GM21515 (cell line): ENCODE results near the gene B3GLCT.
A peak's percentile ranks its signal among the peaks of the same experiment; 100 is the strongest.
"Not testable (repeated sequence)": the region's sequence is repeated elsewhere in the genome, so short reads cannot be mapped to it uniquely, and the experiment has no call there.

ENCODE experiments used
- ATAC-seq: cut with Tn5 transposase; IDR thresholded peaks from one replicate; pipeline ENCODE4 v1.9.1; 2021; ENCODE audit not compliant: unreplicated experiment

The B3GLCT gene

DNA sequence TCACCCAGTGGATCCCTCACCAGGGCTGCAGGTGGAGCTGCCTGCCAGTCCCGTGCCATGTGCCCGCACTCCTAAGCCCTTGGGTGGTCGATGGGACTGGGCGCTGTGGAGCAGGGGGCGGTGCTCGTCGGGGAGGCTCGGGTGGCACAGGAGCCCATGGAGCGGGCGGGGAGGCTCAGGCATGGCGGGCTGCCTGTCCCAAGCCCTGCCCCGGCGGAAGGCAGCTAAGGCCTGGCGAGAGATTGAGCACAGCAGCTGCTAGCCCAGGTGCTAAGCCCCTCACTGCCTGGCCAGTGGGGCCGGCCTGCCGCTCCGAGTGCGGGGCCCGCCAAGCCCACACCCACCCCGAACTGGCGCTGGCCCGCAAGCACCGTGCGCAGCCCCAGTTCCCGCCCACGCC lies 16.8 kb upstream of the B3GLCT start:
- ATAC-seq, result no peak

DNA sequence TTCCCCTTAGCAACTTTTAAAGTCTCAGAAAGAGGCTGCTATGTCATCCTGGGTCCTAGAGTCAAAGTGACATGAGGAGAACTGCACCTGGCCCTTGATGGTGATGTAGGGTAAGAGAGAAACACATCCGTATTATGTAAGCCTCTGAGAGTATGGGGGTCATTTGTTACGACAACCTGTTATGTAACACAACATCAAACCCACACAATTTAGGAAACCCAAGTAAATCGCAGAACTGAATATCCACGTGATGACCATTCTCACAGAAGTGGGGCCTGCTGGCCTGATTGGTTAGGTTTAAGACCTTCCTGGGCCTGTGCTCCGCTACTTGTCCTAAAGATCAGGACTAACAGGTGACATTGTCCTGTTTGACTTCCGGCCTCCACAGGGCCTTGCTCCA lies 15.3 kb upstream of the B3GLCT start:
- no peak for ATAC-seq

DNA sequence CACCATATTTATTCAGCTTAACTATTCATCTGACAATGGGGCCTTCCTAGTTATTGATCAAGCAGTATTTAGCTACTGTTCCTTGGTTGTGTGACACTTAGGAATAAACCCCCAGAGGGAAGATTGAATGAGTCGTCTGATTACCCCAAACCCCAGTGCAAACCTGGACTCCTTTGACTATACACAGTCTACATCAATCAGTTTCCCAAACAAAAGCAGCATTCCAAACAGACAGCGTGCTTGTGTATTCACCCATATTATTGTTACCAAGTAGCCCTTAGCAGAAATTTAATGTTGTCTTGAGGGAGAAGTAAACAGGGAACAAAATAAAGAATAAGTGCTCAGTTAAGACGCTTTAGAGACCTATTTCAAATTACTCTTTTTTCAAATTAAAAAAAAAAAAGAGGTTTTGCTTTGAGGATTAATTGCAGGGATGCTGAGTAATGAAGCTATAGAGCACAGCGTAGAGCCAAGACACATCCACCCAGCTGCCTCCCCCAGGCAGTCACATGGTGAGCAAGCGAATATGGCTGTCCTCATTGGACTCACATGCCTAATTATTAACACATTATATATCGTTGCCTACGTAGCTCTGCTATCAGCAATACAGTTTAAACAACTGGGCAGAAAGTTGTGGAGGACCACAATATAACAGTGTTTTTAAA lies 14.7 kb upstream of the B3GLCT start:
- no peak for ATAC-seq

DNA sequence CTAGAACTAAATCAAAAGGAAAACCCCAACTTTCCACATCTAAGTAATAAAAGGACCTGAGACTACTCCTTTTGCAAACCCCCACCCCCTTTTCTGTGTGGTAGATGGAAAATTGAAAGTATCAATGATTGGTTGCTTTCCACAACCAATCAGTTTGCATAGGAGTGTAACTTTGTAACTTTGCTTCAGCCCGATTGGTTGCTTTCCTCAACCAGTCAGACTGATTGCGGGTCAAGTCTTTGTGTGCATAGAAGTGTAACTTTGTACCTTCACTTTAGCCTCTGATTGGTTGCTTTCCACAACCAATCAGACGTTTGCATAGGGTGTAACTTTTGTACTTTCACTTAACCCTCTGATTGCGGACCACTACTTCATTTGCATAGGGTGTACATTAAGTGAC lies 8.0 kb upstream of the B3GLCT start:
- no peak for ATAC-seq

DNA sequence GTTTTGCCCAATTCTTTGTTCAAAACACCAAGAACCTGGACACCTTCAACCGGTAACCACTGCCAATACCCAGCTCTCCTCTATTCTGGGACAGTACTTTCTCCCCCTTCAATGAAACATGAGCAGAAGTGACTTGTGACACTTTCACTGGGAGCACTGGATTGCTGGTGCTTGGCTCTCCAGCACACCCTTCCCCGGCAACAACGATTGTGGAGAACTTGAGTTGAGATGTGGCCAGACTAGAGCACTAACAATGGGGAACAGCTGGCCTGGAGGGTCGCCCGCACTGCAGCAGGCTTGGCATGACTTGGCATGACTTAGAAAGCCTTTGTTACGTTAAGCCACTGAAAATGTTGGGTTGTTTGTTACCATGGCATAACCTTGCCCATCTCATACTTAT lies 7.5 kb upstream of the B3GLCT start:
- no peak for ATAC-seq

DNA sequence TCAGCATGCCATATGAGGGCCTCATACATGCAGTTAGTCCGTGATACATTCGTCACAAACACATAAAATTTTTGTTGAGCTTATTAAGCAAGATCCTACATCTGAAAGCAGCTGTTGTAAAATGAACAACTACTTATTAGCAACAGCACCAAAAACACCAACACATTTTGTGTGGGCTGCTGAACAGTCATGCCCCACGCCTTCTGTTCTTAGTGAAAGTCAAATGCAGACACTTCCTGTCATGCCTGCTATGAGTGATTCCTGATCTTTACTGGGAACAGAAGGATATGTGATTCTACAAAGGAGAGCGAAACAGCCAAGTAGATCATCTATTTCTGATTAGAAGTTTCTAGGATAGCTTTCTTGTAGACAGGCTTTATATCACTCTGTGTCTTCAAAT lies 4.2 kb upstream of the B3GLCT start:
- ATAC-seq, result no peak

DNA sequence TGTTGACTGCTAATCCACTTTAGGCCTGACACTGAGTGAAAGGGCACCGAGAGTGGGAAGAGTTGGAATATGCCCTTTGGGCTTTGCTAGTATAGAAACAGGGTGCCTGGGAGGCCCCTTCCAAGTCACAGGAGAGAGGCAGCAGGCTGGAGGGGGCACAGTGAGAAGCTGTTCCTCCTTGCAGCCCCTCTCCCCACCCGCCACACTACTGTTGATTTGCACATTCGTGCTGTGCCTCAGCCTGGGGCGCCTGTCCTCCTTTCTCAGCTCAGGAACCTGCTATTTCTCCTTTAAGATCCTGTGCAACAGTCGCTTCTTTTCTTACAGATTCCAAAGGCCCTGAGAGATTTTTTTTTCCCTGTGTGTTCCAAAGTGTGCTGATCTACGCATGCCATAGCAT lies 2.8 kb upstream of the B3GLCT start:
- no peak for ATAC-seq

DNA sequence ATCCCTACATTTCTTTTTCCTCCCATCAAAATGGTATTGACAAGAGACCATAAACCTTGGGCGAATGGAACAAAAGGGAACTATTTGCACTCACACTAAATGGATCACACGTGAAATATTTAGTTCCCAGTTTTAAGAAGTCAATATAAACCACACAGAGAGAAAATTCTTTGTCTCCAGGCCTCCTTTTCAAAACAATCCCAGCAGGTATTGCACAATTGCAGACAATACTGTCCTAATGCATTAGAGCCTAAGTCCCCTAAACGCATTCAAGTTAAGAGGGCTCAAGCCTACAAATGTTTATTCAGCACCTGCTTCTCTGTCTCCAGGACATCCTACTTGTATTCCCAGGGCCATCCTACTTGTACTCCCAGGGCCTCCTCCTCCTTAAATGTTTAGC lies 1.3 kb upstream of the B3GLCT start:
- no peak for ATAC-seq

DNA sequence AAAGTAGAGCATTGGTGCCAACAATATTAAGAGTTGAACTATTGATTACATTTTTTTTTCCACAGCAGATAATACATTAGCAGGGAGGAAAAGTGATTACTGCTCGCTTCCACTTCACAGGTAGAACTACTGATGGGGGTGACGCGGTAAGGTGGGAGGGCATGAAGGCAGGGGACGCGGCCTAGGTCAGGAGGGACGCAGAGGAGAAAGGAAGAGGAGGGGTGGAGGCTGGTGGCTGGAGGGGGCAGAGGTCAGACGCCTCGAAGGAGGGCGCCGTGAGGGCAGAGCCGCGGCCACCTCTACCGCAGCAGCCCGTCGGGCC lies 287 bp upstream of the B3GLCT start:
- no peak for ATAC-seq

DNA sequence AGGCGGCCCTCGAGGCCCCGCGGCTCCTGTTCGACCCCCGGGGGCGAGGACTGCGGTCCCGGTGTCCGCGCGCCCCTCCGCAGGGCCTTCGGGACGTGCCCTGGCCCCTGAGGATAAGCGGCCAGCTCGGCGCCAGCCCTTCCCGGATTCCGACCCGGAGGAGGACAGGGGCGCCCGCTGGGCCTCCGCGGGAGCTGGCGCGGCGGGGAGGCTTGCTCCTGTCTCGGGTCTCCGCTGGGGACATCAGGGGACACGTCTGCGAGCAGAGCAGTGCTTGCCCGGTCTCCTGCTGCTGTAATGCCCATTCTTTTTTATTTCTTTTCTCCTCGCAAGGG lies 829 bp downstream of the B3GLCT start:
- peak; percentile 23 for ATAC-seq

DNA sequence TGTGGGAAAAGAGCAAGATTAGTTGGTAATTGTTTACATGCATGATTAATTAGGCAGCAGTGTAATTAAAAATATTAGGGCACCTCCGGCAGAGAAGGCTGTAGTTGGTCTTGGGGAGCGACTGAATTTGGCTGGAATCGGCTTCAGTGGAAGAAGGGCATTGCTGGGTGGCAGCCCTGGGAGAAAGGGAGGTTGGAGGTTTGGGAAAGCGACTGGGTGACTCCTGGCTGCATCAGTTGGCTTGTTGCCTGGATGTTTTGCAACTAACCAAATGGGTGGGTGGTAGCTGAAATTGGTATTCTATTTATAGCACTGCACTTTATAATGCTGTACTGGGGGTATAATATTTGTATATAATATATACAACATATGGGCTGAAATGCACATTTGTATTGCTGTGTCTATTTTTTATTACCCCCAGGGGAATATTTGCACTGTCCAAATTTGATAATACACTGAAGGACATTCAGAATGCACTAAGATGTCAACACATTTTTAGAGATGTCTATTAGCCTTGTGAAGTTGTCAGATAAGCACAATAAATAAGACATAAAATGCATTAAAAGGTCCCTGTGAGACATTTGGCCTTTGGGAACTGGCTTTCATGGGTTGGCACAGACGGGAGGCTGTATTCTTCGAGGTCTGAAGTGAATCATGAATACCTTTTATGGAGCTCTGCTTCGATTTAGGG lies 1.7 kb downstream of the B3GLCT start:
- ATAC-seq, result no peak

DNA sequence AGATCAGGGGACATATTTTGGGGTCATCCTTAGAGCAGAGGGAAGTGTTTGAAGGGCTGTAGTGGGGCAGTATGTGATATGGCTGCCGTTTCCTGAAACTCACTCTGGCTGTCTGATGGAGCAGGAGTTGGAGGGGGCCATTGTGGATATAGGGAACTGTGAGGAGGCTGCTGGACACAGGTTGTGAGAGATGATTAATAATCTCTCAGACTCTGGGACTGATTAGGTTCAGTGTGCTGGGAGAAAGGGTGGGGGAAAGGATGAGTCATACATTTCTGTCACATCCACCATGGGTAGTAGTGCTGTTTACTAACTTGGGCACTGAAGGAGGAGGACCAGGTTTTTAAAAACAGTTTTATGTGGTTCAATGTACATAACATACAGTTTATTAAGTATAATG lies 4.8 kb downstream of the B3GLCT start:
- no peak for ATAC-seq

DNA sequence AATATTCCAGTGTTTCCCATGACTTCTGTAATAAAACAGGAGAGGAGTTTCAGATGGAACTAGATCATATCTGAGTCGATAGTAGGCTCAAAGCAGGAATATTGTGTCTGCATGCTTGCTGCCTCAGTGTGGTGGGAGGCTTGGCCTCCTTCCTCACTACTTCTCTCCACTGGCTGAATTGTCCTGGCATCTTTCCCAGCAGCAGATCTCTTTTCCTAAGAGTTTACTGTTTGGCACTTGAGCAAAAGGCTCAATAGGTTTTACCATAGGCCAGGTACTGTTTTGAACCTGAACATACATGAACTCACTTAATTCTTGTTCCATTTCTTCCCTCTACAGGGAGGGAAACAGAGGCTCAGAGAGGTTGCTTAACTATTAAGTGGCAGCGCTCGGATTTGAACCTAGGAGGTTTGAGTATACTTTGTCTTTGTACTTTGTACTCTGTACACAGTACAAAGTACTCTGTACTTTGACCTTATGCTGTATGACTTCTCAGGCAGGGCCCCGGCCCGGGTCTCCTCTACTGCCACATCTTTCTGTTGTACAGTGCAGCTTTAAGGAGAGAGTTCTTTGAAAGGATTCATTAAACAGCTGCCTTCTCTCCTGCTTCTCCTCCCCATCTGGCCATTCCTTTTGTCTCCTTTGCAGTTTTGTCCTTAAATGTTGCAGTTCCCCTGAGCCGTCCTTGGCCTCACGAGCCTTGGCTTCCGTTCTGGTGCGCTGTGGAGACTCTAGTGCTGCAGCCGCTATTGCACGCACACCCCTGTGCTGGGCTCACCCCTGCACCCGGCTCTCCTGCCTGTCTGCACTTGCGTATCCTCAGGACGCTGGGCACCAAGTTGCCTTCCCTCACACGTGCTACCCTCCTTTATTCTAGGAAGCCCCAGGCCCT lies 8.1 kb downstream of the B3GLCT start:
- ATAC-seq, result no peak

DNA sequence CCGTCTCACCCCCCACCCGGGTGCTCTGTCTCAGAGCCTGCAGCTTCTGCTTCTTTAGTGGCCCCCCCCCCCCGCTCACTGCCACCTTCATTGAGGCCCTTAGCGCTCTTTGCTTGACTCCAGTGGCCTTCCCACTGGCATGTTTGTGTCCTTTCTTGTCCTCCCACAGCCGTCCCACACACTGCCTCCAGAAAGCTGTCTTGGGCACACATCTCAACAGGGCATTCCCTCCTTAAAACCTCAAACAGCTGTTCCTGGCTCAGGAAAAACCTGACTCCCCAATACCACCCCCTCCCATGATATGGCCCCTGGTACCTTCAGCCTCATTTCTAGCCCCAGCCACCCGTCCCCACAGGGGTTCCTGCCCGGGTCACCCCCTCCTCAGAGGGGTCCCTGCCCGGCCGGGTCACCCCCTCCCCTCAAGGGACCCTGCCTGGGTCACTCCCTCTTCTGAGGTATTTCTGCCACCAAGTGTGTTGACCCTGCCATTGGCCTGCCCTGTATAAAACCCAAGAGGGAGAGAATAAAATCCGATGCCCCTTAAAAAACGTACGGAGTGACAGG lies 8.9 kb downstream of the B3GLCT start:
- ATAC-seq, result no peak

DNA sequence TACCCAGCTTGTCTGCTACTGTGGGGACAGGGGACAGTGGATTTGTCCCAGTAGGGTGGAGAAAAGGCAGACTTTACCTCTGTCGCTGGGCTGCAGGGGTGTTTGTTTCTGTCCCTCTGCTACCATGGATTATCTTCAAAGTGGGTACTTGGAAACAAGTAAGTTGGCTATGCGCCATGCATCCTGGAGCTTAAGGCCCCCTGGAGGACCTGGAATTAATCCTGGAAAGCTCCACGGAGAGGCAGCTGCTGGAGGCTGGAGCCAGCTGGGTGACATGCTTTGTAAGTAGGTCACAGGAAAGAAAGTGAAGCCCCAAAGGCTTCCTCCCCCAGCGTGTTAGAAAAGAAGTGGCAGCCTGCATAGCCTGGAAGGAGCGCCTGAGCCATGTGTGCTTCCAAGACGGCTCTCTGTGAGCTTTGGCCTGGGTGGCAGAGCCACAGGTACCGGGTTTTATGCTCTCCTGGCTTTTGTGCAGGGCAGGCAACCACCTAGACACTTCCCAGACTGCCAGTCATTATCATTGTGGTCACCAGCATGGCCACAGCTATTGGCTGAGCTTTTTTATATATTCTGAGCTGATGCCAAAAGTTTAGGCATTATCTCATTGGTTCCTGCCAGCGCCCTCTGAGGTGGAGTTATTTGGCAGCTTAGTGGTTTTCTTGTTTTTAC lies 9.5 kb downstream of the B3GLCT start:
- ATAC-seq, result no peak

DNA sequence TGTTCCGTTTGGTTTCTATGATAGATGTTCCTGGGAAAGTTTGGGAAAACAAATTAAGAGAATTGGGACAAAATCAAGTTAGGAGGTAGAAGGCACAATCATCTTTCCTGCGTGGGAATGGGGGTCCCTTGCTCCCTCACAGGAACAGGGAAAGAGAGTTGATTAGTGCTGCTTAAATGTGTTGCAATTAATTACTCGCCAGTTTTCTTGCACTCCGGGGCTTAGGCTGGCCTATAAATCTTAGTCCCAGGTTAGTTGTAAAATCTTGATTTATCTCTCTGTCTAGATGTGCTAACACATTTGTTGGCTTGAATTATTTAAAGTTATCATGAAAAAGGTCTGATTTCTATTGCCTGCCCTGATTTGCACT lies 10.1 kb downstream of the B3GLCT start:
- ATAC-seq, result no peak

DNA sequence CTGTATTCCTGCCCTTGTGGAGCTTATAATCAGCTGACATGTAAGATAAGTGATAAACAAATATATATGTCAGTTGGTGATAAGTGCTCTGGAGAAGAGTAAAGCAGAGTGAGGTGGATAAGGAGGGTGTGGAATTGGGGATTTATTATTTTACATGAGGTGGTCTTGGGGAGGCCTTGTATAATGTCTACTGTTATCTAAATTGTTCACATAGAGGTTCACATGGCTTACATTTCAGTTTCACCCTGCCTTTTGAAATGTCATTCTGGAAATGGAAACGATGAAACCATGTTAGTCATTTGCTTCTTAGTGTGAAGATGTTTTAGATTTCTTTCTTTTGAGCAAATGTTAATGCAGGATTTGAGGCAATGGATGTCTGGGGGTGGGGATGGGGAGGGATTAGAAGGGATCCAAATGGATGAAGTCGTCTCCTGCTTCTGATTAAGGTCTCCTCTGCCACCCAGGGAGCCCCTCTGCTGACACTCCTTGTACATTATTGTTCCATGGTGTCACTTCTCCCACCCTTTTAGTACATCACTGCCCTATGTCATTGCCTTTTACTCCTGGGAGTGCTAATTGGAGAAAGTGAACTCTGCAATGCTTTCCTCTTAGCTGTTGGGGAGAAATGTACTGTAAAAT lies 14.0 kb downstream of the B3GLCT start:
- no peak for ATAC-seq

DNA sequence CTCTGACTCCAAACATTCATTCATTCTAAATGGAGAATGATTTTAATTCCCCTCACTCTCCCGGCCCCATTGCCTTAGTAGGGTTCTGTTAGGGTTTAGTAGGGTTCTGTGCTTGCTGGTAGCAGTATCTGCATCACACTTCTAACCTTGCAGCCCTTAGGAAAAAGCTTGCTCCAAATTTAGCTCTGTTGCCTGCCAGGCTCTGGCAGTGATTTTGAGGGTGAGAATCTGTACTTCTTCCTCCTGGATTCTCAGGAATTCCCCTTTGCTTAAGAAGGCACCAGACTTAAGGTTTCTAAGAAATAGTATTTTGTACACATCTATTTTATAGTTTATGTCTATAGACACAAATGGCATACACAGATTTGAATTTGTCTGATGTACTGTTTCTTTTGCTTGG lies 14.7 kb downstream of the B3GLCT start:
- no peak for ATAC-seq

DNA sequence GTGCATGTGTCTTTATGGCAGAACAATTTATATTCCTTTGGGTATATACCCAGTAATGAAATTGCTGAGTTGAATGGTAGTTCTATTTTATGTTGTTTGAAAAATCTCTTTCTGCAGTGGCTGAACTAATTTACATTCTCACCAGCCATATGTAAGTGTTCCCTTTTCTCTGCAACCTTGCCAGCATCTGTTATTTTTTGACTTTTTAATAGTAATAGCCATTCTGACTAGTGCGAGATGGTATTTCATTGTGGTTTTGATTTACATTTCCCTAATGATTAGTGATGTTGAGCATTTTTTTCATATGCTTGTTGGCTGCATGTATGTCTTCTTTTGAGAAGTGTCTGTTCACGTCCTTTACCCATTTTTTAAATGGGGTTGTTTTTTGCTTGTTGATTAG lies 17.1 kb downstream of the B3GLCT start:
- ATAC-seq, result not testable (repeated sequence)

DNA sequence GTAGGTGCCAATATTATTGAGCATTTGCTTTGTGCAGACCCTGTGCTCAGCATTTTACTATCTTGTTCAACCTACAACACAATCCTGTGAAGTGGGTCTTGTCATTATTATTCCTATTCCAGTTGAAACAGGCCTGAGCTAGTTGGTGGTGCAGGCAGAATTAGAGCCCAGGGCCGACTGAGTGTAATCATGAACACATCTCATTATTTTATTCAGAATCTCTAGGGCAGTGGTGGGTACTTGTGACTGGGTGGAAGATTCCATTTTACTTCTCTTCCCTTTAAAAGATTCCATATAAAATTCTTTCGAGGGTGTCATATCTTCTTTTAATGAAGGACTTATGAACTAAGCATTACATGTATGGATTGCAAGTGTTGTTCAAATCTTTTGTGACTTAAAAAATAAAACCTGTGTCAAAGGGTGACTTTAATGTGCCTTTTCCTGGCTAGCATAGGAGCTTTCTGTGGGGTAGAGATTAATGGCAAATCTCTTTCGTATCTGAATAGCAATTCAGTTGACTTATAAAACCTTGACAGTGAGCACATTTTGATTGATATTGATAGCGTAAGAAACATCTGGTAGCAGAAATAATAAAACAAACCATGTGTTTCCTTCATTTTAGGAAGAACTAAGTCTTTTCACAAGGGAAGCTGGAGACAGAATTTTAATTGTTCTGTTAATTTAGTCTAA lies 20.3 kb downstream of the B3GLCT start:
- ATAC-seq, result no peak
